K562 (cell line): ENCODE results near the gene ENDOV. TPM values are rescaled to one million over a fixed set of nuclear protein-coding genes. Genes with fewer than 3 reads are reported as not detected.

Source experiments
- ATAC-seq: fragments of 200-7000 bp; cut with Tn5 transposase; 3 replicates; pipeline ENCODE4 v1.9.1; 2020; ENCODE audit warnings: moderate library complexity
- BruUV-seq: library from RNA; stranded (reverse); fragments of 400-500 nt; replicated peaks from 2 replicates; lab custom pipeline; 2021; lab: Mats Ljungman, UMichigan
- CTCF ChIA-PET: fragments of 300-600 bp; formaldehyde crosslinking; extraction: SDS; loops from one replicate; lab custom pipeline; 2021; ENCODE audit warnings: low intra/inter-chr PET ratio; lab: Yijun Ruan, JAX
- POLR2A ChIA-PET: fragments of 300-600, 350-650 bp; sonication (Branson Sonifier 250); formaldehyde crosslinking; extraction: SDS; loops from one replicate; lab custom pipeline; 2021; ENCODE audit warnings: antibody characterized with exemption, inconsistent platforms; lab: Yijun Ruan, JAX
- DNase-seq, 4 experiments: peaks; one replicate each; pipeline versions ENCODE4 v3.0.0 to v3.0.0-alpha.2; 2011 to 2018; ENCODE audit warnings: low spot score in 3 of 4, mixed read lengths in 3 of 4; ENCODE audit errors: extremely low read depth in 1 of 4
- FAIRE-seq: peaks from 2 replicates; lab custom pipeline; 2011; peaks lifted over from hg19 to GRCh38; lab: Jason Lieb, UNC
- H2AFZ ChIP-seq: 2 replicates; pipeline ENCODE4 v1.6.0; 2011; ENCODE audit warnings: low read depth, low read length, control low read depth, inconsistent platforms
- H3K27ac ChIP-seq: fragments of 200-600 bp; 3 replicates; pipeline ENCODE4 v1.8.0; 2011; ENCODE audit warnings: low read depth, mild to moderate bottlenecking, control low read depth, inconsistent platforms, low read length, moderate library complexity, mixed read lengths; ENCODE audit errors: extremely low read depth
- H3K27me3 ChIP-seq, 2 experiments: fragments of 300-600 bp in 1 of 2; 2 replicates in 1 of 2; 3 replicates in 1 of 2; pipeline versions ENCODE4 v1.6.0 to v1.8.0; 2011; ENCODE audit warnings: inconsistent platforms in 2 of 2, low read length in 2 of 2, mild to moderate bottlenecking in 1 of 2, mixed read lengths in 1 of 2, moderate library complexity in 1 of 2; ENCODE audit not compliant: control insufficient read depth in 2 of 2, insufficient read depth in 2 of 2
- H3K36me3 ChIP-seq: fragments of 300-600 bp; 3 replicates; pipeline ENCODE4 v1.8.0; 2011; ENCODE audit warnings: mild to moderate bottlenecking, low read length, inconsistent platforms; ENCODE audit not compliant: control insufficient read depth, insufficient read depth
- H3K4me1 ChIP-seq, 2 experiments: fragments of 200-600 bp in 1 of 2; replicated peaks in 1 of 2; 2 replicates in 1 of 2; 3 replicates in 1 of 2; pipeline versions ENCODE4 v1.5.1 to v1.8.0; 2011; ENCODE audit warnings: inconsistent platforms in 2 of 2, low read length in 2 of 2, mild to moderate bottlenecking in 1 of 2, mixed read lengths in 1 of 2, moderate library complexity in 1 of 2; ENCODE audit not compliant: control insufficient read depth in 2 of 2, insufficient read depth in 2 of 2
- H3K4me2 ChIP-seq: 2 replicates; pipeline ENCODE4 v1.6.1; 2011; ENCODE audit warnings: low read length, control low read depth, inconsistent platforms, mixed read lengths; ENCODE audit not compliant: insufficient read depth
- H3K4me3 ChIP-seq: fragments of 200-600 bp; sonication (generic), shearing (Covaris generic); 2 replicates; pipeline ENCODE4 v1.5.1; 2016; ENCODE audit warnings: control low read depth, inconsistent platforms
- H3K79me2 ChIP-seq: fragments of 200-600 bp; 3 replicates; pipeline ENCODE4 v1.8.0; 2011; ENCODE audit warnings: low read length, inconsistent platforms; ENCODE audit not compliant: control insufficient read depth, insufficient read depth
- H3K9ac ChIP-seq, 2 experiments: 2 replicates each; pipeline versions ENCODE4 v1.6.0 to v1.6.1; 2011; ENCODE audit warnings: low read depth in 2 of 2, low read length in 2 of 2, control low read depth in 1 of 2, inconsistent platforms in 1 of 2, mild to moderate bottlenecking in 1 of 2, mixed read lengths in 1 of 2; ENCODE audit not compliant: insufficient read depth in 1 of 2
- H3K9me1 ChIP-seq: one replicate; pipeline ENCODE4 v1.6.0; 2011; ENCODE audit warnings: inconsistent platforms, mild to moderate bottlenecking, low read length, moderate library complexity; ENCODE audit not compliant: control insufficient read depth, insufficient read depth
- H3K9me3 ChIP-seq: replicated peaks from 2 replicates; pipeline ENCODE4 v1.5.1; 2011; ENCODE audit warnings: low read depth, low read length, inconsistent platforms; ENCODE audit not compliant: control insufficient read depth, insufficient read depth
- H4K20me1 ChIP-seq: replicated peaks from 2 replicates; pipeline ENCODE4 v1.6.1; 2011; ENCODE audit warnings: low read length, inconsistent platforms, mixed read lengths; ENCODE audit not compliant: control insufficient read depth, insufficient read depth
- RCOR1 ChIP-seq, 2 experiments: IDR thresholded peaks; 2 replicates each; pipeline ENCODE4 v1.6.1; 2012; ENCODE audit warnings: low read depth in 2 of 2, low read length in 2 of 2, borderline replicate concordance in 1 of 2, improper control_type of control experiment in 1 of 2
- SIRT6 ChIP-seq: IDR thresholded peaks from one replicate; pipeline ENCODE4 v1.6.1; 2012; ENCODE audit warnings: low read depth, mild to moderate bottlenecking, control low read depth, inconsistent platforms, low read length, moderate library complexity
- ZKSCAN3 ChIP-seq: fragments of 250-450 bp; sonication (Bioruptor Pico); IDR thresholded peaks from 2 replicates; pipeline ENCODE4 v1.4.0; 2020
- ZNF232 ChIP-seq: sonication (generic); formaldehyde crosslinking; IDR thresholded peaks from 2 replicates; pipeline ENCODE4 v1.8.0; 2022; ENCODE audit warnings: mild to moderate bottlenecking, missing genetic modification reagents
- WGBS: fragments of 100-300 bp; shearing (Covaris generic); methylation state at CpG from one replicate; pipeline ENCODE4 v1.1.6; 2016; ENCODE audit warnings: low coverage, mixed read lengths; ENCODE audit not compliant: insufficient coverage; ENCODE audit errors: missing lambda C conversion rate; 5-methylcytosine and 5-hydroxymethylcytosine counted together
- in situ Hi-C: fragments of 300-500 bp; cut with MboI; formaldehyde crosslinking; loops from 4 replicates; pipeline ENCODE4 v1.15.0; 2018; ENCODE audit warnings: inconsistent platforms, mixed read lengths
- intact Hi-C: fragments of 100-400 bp; cut with micrococcal nuclease; formaldehyde crosslinking; loops from 2 replicates; pipeline ENCODE4 v1.14.2; 2022
- polyA plus RNA-seq, 8 experiments: library from polyadenylated mRNA; depleted of rRNA in 4 of 8; stranded (reverse) in 5 of 8; unstranded in 3 of 8; fragments of >200 nt; fragmentation: Nextera tagmentation in 2 of 8; fragmentation: Illumina TruSeq in 1 of 8; extraction: Ambion mirVana in 2 of 8; extraction: Trizol in 1 of 8; gene quantifications; 2 replicates each; pipeline versions ENCODE4 v1.2.1 to v1.2.3, GENCODE V29; 2011 to 2014; ENCODE audit warnings: inconsistent platforms in 1 of 8, missing spikeins in 1 of 8
- total RNA-seq, 7 experiments: library from RNA; depleted of rRNA in 6 of 7; stranded (reverse); fragments of >200 nt in 6 of 7; fragmentation: Illumina TruSeq in 2 of 7; extraction: Trizol in 2 of 7; gene quantifications; 2 replicates each; pipeline versions ENCODE4 v1.2.1 to v1.2.3, GENCODE V29; 2011 to 2021; ENCODE audit warnings: low replicate concordance in 1 of 7
- TF ChIP-seq, protein P1 (sequence below): IDR thresholded peaks from 2 replicates; pipeline ENCODE4 v1.6.1; 2011; ENCODE audit not compliant: insufficient read length; ENCODE audit errors: extremely low read depth

The ENDOV gene
- total and polyA plus RNA-seq, 9 of the 15 experiments (the other 6 are each of a cell fraction or from before 2014, with no cell fraction given) = 1.2 to 8.2 (median 3.7) TPM

DNA sequence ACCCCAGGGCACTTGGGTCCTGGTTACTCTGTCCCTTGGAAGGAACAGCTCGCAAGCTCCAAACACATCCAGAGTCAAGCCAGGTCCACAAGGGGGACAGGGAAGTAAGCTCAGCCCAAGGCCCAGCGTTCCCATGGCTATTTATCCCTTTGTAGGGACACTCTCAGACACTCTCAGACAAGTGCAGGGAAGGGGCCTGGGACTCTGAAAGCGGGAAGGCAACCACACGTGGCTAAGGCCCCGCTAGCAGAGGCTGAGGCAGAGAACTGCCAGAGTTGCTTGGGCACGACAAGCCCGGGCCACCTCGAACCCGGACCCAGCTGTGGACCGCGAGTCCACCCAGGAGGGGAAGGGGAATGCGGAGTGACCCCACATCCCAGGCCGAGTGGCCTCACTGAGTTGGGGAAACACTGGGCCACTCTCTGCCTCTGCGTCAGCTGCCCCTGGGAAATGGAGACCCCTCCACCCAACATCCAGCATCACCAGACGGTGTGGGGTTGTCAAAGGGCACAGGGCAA lies 51.3 kb downstream of the ENDOV start:
- no peaks in the 10 kb centered on the region for H3K79me2 ChIP-seq
- ATAC-seq (no peak), FAIRE-seq (no peak), DNase-seq (no peak)
- in situ Hi-C loops = no loop called here
- H2AFZ ChIP-seq = no peak overlapping the region
- CTCF ChIA-PET = no interaction called here
- 3% methylated on average over 15 of the region's 15 CpGs for WGBS
- H3K9me3 ChIP-seq = no peaks in the 10 kb centered on the region
- TF ChIP-seq, protein P1, sequence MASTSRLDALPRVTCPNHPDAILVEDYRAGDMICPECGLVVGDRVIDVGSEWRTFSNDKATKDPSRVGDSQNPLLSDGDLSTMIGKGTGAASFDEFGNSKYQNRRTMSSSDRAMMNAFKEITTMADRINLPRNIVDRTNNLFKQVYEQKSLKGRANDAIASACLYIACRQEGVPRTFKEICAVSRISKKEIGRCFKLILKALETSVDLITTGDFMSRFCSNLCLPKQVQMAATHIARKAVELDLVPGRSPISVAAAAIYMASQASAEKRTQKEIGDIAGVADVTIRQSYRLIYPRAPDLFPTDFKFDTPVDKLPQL = no peak
- TF ChIP-seq ZKSCAN3 (CRISPR knock-in tag) = no peak
- no peak for TF ChIP-seq SIRT6
- no peak for TF ChIP-seq ZNF232
- TF ChIP-seq RCOR1 (IDR thresholded peaks at IDR 0.05; ENCODE audit: borderline replicate concordance in 1 of 2, low read depth in 2 of 2, low read length in 2 of 2) = no peak
- no peaks in the 10 kb centered on the region for H3K36me3 ChIP-seq
- POLR2A ChIA-PET = no interaction called here
- peaks cover 36% of the 10 kb centered on the region; the same call in 1 of the 2 replicates for H4K20me1 ChIP-seq
- BruUV-seq = no TSS peak
- no peak overlapping the region for H3K27ac ChIP-seq
- no peak overlapping the region for H3K4me3 ChIP-seq
- intact Hi-C loops = no loop called here
- no peak overlapping the region for H3K9ac ChIP-seq
- peaks cover 67 to 83% of the 10 kb centered on the region in 2 experiments; a peak in 4 of 5 replicates for H3K27me3 ChIP-seq
- H3K9me1 ChIP-seq = no peaks in the 10 kb centered on the region
- H3K4me1 ChIP-seq = peaks cover 0 to 9% of the 10 kb centered on the region in 2 experiments; a peak in 1 of 5 replicates
- H3K4me2 ChIP-seq = no peak overlapping the region
